Transverse colon (tissue), 4 donors: ENCODE measurements around the gene LTK. TPM values are rescaled to one million over a fixed set of nuclear protein-coding genes. Genes with fewer than 3 reads are reported as not detected.

Experiments used
- DNase-seq: peaks from one replicate; pipeline ENCODE4 v3.0.0-alpha.2; 2019
- H3K27ac ChIP-seq, 4 donors: fragments of 200-600 bp; sonication (generic); 2 replicates each; pipeline ENCODE4 v1.5.1; 2016 to 2018; ENCODE audit warnings: inconsistent platforms in 4 of 4
- H3K27me3 ChIP-seq: fragments of 200-600 bp; sonication (generic); 2 replicates; pipeline ENCODE4 v1.5.1; 2017; ENCODE audit warnings: inconsistent platforms
- H3K36me3 ChIP-seq, 4 donors: fragments of 200-600 bp; sonication (generic); 2 replicates each; pipeline ENCODE4 v1.5.1; 2017 to 2019; ENCODE audit warnings: inconsistent platforms in 4 of 4
- H3K4me1 ChIP-seq, 4 donors: fragments of 200-600 bp; sonication (generic); 2 replicates each; pipeline ENCODE4 v1.5.1; 2017 to 2020; ENCODE audit warnings: inconsistent platforms in 4 of 4
- H3K4me3 ChIP-seq, 4 donors: fragments of 200-600 bp; sonication (generic); 1 replicate in 1 of 4; 2 replicates in 3 of 4; pipeline versions ENCODE4 v1.5.1 to v1.6.1; 2017 to 2019; ENCODE audit warnings: inconsistent platforms in 4 of 4
- H3K9me3 ChIP-seq, 2 donors: fragments of 200-600 bp; sonication (generic); 2 replicates each; pipeline ENCODE4 v1.5.1; 2017 to 2019; ENCODE audit warnings: inconsistent platforms in 2 of 2
- CTCF ChIP-seq, 5 experiments: fragments of 200-600 bp in 3 of 5; fragments of 450-650 bp in 2 of 5; sonication (generic) in 3 of 5; IDR thresholded peaks; 1 replicate in 2 of 5; 2 replicates in 3 of 5; pipeline ENCODE4 v1.5.1; 2016 to 2017; ENCODE audit warnings: antibody characterized with exemption in 5 of 5, inconsistent platforms in 3 of 5, mild to moderate bottlenecking in 2 of 5, moderate library complexity in 1 of 5
- EP300 ChIP-seq: sonication (generic); formaldehyde crosslinking; IDR thresholded peaks from one replicate; pipeline ENCODE4 v1.6.1; 2017; ENCODE audit warnings: antibody characterized with exemption, low read depth
- POLR2A ChIP-seq: fragments of 450-650 bp; IDR thresholded peaks from one replicate; pipeline ENCODE4 v1.6.1; 2016; ENCODE audit warnings: antibody characterized with exemption, mild to moderate bottlenecking, moderate library complexity
- POLR2AphosphoS5 ChIP-seq, 3 donors: sonication (generic); formaldehyde crosslinking; IDR thresholded peaks; one replicate each; pipeline ENCODE4 v1.6.1; 2016; ENCODE audit warnings: antibody characterized with exemption in 3 of 3
- WGBS, 2 donors: methylation state at CpG; one replicate each; pipeline ENCODE4 v1.1.5; 2018; ENCODE audit warnings: low coverage in 1 of 2; 5-methylcytosine and 5-hydroxymethylcytosine counted together
- in situ Hi-C, 4 donors: fragments of 200-750 bp; cut with MboI; loops; one replicate each; pipeline versions ENCODE4 v1.15.0 to v1.15.1; 2017; ENCODE audit warnings: low sequenced_read_pairs in 3 of 4, low pct_ligation_motif_present in 1 of 4, low pct_unique_long_range_greater_than_20kb in 1 of 4
- intact Hi-C: fragments of 100-400 bp; cut with DNase I; formaldehyde crosslinking; loops from one replicate; pipeline ENCODE4 v1.15.1; 2023; ENCODE audit warnings: low total_unique reads
- total RNA-seq, 4 donors: library from RNA; depleted of rRNA; stranded (reverse); fragments of >200 nt; gene quantifications; one replicate each; pipeline ENCODE4 v1.1.0, GENCODE V29; 2016

The LTK gene
- total RNA-seq, 4 donors from 2014 or later = 0.40 to 15.0 (median 11.6) TPM

- intact Hi-C loops (no loop called here), in situ Hi-C loops (no loop called here)
- H3K9me3 ChIP-seq = no peaks in the 10 kb centered on the region
- H3K4me3 ChIP-seq = no peak overlapping the region
- no peak for DNase-seq
- no peaks in the 10 kb centered on the region for H3K4me1 ChIP-seq
- peaks cover 0 to 35% (median 3%) of the 10 kb centered on the region in 4 donors for H3K36me3 ChIP-seq
- no peak for TF ChIP-seq CTCF (IDR thresholded peaks at IDR 0.05)
- TF ChIP-seq POLR2A = no peak
- TF ChIP-seq POLR2AphosphoS5 (IDR thresholded peaks at IDR 0.05) = no peak
- no peak for TF ChIP-seq EP300
- H3K27me3 ChIP-seq = no peaks in the 10 kb centered on the region
- 87 to 93% methylated on average over 3 to 9 of the region's 9 CpGs for WGBS, 2 donors
- no peak overlapping the region for H3K27ac ChIP-seq
Observed at GRCh38 chr15:41464889-41465580, 48.6 kb downstream of the LTK start.

GRCh38 chr15:41462084-41462795, 51.4 kb downstream of the LTK start:
- intact Hi-C loops = no loop called here
- no peak for DNase-seq
- Histone ChIP-seq H3K36me3 (peaks cover 0 to 35% (median 8%) of the 10 kb centered on the region in 4 donors), H3K4me3 (no peak overlapping the region), H3K4me1 (no peaks in the 10 kb centered on the region), H3K9me3 (no peaks in the 10 kb centered on the region), H3K27me3 (no peaks in the 10 kb centered on the region), H3K27ac (no peak overlapping the region)
- in situ Hi-C loops = no loop called here
- 75 to 83% methylated on average over 4 of the region's 4 CpGs for WGBS, 2 donors
- TF ChIP-seq POLR2AphosphoS5 (IDR thresholded peaks at IDR 0.05) = no peak
- TF ChIP-seq EP300 = no peak
- TF ChIP-seq CTCF (IDR thresholded peaks at IDR 0.05) = no peak
- no peak for TF ChIP-seq POLR2A

Other genes starting within 250 kb of the LTK start
- gene OIP5, start 181.2 kb downstream of the LTK start, total RNA-seq = 1 to 10 TPM in 2 of 4 donors, not detected in 2; 1.1 to 2.9 TPM
- gene NUSAP1, start 180.9 kb downstream of the LTK start, total RNA-seq = 1 to 10 TPM; 5.0 to 8.9 (median 7.5) TPM
- 10 to 100 TPM in 1 of 4 donors, 1 to 10 TPM in 3; 4.5 to 13.0 (median 8.4) TPM for gene NDUFAF1, start 111.3 kb downstream of the LTK start, total RNA-seq
- 10 to 100 TPM; 10.7 to 23.2 (median 17.6) TPM for gene RTF1, start 96.7 kb downstream of the LTK start, total RNA-seq
- 100 to 1,000 TPM in 3 of 4 donors, 10 to 100 TPM in 1; 57.6 to 161 (median 116) TPM for gene ITPKA, start 20.0 kb downstream of the LTK start, total RNA-seq
- gene RPAP1, start 30.4 kb upstream of the LTK start, total RNA-seq = 10 to 100 TPM; 12.3 to 35.6 (median 19.7) TPM
- gene TYRO3, start 45.4 kb upstream of the LTK start, total RNA-seq = 1 to 10 TPM in 1 of 4 donors, under 1 TPM in 2, not detected in 1; 0.60 to 1.6 (median 0.82) TPM
- gene MGA, start 146.6 kb upstream of the LTK start, total RNA-seq = 10 to 100 TPM; 12.3 to 33.2 (median 27.6) TPM